Esophagus muscularis mucosa (tissue), 4 donors: ENCODE data around the gene GPR84. TPM values are rescaled to one million over a fixed set of nuclear protein-coding genes. Genes with fewer than 3 reads are reported as not detected.

ENCODE experiments used
- DNase-seq: peaks from one replicate; pipeline ENCODE4 v3.0.0-alpha.2; 2017; ENCODE audit errors: extremely low spot score
- H3K27ac ChIP-seq, 4 donors: fragments of 200-600 bp; sonication (generic); replicated peaks in 1 of 4; 1 replicate in 3 of 4; 2 replicates in 1 of 4; pipeline ENCODE4 v1.5.1; 2016 to 2019; ENCODE audit warnings: mild to moderate bottlenecking in 1 of 4
- H3K27me3 ChIP-seq, 4 donors: fragments of 200-600 bp; sonication (generic); one replicate each; pipeline versions ENCODE4 v1.5.1 to v1.6.0; 2016 to 2019
- H3K36me3 ChIP-seq, 4 donors: fragments of 200-600 bp; sonication (generic); one replicate each; pipeline ENCODE4 v1.5.1; 2016 to 2019
- H3K4me1 ChIP-seq, 4 donors: fragments of 200-600 bp; sonication (generic); one replicate each; pipeline ENCODE4 v1.5.1; 2016 to 2019
- H3K4me3 ChIP-seq, 4 donors: fragments of 200-600 bp; sonication (generic); 1 replicate in 2 of 4; 2 replicates in 2 of 4; pipeline ENCODE4 v1.5.1; 2016 to 2019; ENCODE audit warnings: mild to moderate bottlenecking in 4 of 4, moderate library complexity in 1 of 4
- H3K9me3 ChIP-seq, 4 donors: fragments of 200-600 bp; sonication (generic); 1 replicate in 3 of 4; 2 replicates in 1 of 4; pipeline ENCODE4 v1.5.1; 2016 to 2019
- EP300 ChIP-seq: sonication (generic); formaldehyde crosslinking; IDR thresholded peaks from one replicate; pipeline ENCODE4 v1.6.1; 2017; ENCODE audit warnings: antibody characterized with exemption
- POLR2A ChIP-seq: fragments of 450-650 bp; IDR thresholded peaks from one replicate; pipeline ENCODE4 v1.6.1; 2017; ENCODE audit warnings: antibody characterized with exemption, moderate library complexity, mild to moderate bottlenecking, low read depth
- POLR2AphosphoS5 ChIP-seq, 2 donors: sonication (generic); formaldehyde crosslinking; IDR thresholded peaks; one replicate each; pipeline ENCODE4 v1.6.1; 2017; ENCODE audit warnings: antibody characterized with exemption in 2 of 2
- WGBS: methylation state at CpG from one replicate; pipeline ENCODE4 v1.1.5; 2018; 5-methylcytosine and 5-hydroxymethylcytosine counted together
- intact Hi-C: fragments of 100-400 bp; cut with DNase I; formaldehyde crosslinking; loops from one replicate; pipeline ENCODE4 v1.15.1; 2023
- total RNA-seq, 4 donors: library from RNA; depleted of rRNA; stranded (reverse); fragments of >200 nt; gene quantifications; one replicate each; pipeline versions ENCODE4 v1.1.0 to v1.2.1, GENCODE V29; 2016
- TF ChIP-seq, protein P1 (sequence below), 3 experiments: fragments of 200-600 bp in 2 of 3; fragments of 450-650 bp in 1 of 3; sonication (generic) in 2 of 3; IDR thresholded peaks; one replicate each; pipeline ENCODE4 v1.5.1; 2017 to 2019; ENCODE audit warnings: antibody characterized with exemption in 3 of 3, mild to moderate bottlenecking in 2 of 3, moderate library complexity in 1 of 3

GPR84 gene
- total RNA-seq, 4 donors from 2014 or later: 0.66 TPM; not detected in 3

DNA sequence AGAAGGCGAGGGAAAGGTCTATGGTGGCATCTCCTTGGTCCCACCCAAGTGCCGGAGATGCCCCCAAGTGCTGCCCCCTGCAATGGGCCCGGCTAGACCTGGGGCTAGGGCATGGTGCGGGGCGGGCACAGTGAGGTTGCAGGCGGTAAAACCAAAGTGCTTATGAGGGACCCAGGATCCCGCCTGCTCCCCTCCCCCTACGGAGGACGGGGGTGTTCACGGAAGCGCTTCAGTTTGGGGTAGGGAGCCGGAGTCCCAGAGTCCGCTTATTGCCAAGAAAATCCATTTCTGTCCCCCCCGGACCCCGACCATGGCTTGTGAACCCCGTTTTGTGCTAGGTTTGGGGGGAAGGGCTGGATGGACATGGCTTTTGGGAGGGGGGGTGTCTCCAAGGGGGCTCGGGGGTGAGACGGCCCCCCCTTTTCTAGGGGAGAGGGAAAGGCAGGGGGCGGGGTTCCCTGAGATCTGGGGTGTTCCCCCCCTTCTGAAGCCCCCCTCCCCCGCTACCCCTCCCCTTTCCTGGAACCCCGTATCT, 5.4 kb upstream of the GPR84 start:
- TF ChIP-seq POLR2AphosphoS5 (IDR thresholded peaks at IDR 0.05) (no peak), POLR2A (no peak), EP300 (no peak)
- TF ChIP-seq, protein P1, sequence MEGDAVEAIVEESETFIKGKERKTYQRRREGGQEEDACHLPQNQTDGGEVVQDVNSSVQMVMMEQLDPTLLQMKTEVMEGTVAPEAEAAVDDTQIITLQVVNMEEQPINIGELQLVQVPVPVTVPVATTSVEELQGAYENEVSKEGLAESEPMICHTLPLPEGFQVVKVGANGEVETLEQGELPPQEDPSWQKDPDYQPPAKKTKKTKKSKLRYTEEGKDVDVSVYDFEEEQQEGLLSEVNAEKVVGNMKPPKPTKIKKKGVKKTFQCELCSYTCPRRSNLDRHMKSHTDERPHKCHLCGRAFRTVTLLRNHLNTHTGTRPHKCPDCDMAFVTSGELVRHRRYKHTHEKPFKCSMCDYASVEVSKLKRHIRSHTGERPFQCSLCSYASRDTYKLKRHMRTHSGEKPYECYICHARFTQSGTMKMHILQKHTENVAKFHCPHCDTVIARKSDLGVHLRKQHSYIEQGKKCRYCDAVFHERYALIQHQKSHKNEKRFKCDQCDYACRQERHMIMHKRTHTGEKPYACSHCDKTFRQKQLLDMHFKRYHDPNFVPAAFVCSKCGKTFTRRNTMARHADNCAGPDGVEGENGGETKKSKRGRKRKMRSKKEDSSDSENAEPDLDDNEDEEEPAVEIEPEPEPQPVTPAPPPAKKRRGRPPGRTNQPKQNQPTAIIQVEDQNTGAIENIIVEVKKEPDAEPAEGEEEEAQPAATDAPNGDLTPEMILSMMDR (IDR thresholded peaks at IDR 0.05): no peak
- Histone ChIP-seq H3K9me3 (no peaks in the 10 kb centered on the region), H3K4me1 (peaks cover 43 to 67% (median 65%) of the 10 kb centered on the region in 4 donors), H3K27me3 (no peaks in the 10 kb centered on the region), H3K27ac (peak overlapping the region; percentile 73 to 86 (median 78)), H3K4me3 (peak overlapping the region; percentile 47 to 62 (median 50)), H3K36me3 (no peaks in the 10 kb centered on the region)
- no peak for DNase-seq
- intact Hi-C loops: loop anchor here (10.0 kb wide), 1 partner anchor 355 kb away; no protein-coding TSS in a partner anchor
- WGBS: 32% methylated on average over 21 of the region's 21 CpGs

DNA sequence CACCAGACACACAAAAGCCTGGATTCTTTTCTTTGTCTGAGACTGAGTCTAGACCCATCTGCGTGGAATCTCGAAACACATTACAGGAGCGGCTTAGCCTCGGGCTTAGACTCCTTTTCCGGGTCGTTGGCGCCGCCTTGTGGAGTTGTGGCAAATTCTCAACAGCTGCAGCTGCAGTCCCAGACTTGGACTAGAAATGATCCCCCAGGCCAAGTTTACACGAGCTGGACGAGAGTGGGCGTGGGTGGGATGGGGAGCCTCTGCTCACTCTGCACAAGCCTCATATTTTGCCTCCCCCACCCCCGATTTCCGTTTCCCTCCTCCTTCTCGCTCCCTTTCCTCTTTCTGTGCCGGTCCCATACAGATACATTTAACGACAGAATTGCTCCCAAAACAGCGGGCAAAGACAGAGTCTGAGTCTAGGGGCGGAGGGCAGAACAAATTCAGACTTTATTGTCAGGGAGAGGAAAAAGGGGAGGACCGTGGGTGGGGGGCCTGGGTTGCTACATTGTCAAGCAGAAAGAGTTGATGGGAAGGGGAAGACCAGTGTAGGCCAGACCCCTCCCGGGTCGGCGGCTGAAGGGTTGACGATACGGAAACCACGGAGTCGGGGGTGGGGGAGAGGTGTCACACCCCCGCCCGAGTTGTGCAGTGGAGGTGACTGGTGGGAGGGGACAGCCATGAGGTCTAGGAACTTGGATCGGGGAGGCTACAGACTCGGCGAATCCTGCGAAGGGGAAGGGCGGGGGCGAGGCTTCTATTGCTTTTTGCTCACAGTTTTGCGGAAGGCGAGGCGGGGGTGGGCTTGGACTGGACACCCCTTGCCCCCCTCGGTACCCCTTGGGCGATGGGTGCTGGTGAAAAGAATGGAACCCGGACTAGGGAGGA, 4.7 kb upstream of the GPR84 start:
- Histone ChIP-seq H3K36me3 (no peaks in the 10 kb centered on the region), H3K27ac (peak overlapping the region; percentile 73 to 86 (median 78)), H3K27me3 (no peaks in the 10 kb centered on the region), H3K4me1 (peaks cover 39 to 59% (median 58%) of the 10 kb centered on the region in 4 donors), H3K9me3 (no peaks in the 10 kb centered on the region), H3K4me3 (peak overlapping the region; percentile 47 to 62 (median 50))
- TF ChIP-seq, protein P1 (IDR thresholded peaks at IDR 0.05): peak; percentile 80 to 90 (median 83)
- TF ChIP-seq POLR2AphosphoS5 (IDR thresholded peaks at IDR 0.05) (peak in 1 of 2 donors; percentile 65), EP300 (no peak), POLR2A (no peak)
- WGBS: 47% methylated on average over 30 of the region's 40 CpGs
- peak; percentile 97 for DNase-seq
- intact Hi-C loops: loop anchor here (10.0 kb wide), 1 partner anchor 354 kb away; no protein-coding TSS in a partner anchor

DNA sequence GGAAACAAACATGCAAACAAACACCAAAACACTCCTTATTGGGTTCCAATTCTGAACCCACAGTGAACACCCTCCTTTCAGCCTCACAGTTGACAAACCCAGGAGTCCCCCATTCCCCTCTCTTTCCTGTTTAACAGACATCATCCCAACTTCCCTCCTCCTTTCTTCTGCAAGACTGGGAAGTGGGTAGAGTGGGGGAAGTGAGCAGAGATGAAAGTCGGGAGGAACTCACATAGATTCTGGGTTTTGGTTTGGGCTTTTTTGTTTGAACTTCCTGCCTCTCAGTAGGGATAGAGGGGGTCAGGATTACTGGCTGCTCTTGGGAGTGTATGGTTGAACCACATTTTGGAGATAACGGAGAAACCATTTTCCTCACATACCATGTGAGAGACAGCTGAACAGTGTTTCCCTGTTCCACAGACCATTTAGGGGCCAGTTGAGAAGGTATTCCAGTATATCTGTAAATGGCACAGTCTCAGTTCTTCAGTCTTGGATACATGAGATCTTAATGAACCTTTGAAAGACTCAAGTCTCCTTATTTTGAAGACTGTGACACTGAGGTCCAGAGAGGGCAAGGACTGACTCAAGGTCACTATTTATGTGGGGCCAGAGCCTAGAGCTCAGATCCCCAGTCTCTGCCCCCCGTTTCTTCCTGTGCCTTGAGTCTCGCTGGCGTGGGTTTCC, 3.9 kb upstream of the GPR84 start:
- H3K27ac ChIP-seq: peak overlapping the region; percentile 19 to 86 (median 62)
- peaks cover 39 to 52% (median 50%) of the 10 kb centered on the region in 4 donors for H3K4me1 ChIP-seq
- intact Hi-C loops: loop anchor here (10.0 kb wide), 1 partner anchor 353 kb away; no protein-coding TSS in a partner anchor
- no peaks in the 10 kb centered on the region for H3K27me3 ChIP-seq
- no peaks in the 10 kb centered on the region for H3K9me3 ChIP-seq
- peak overlapping the region in 3 of 4 donors; percentile 28 to 50 (median 49) for H3K4me3 ChIP-seq
- no peak for DNase-seq
- WGBS: 26% methylated on average over 3 of the region's 5 CpGs
- H3K36me3 ChIP-seq: no peaks in the 10 kb centered on the region
- no peak for TF ChIP-seq POLR2A
- TF ChIP-seq EP300: no peak
- TF ChIP-seq POLR2AphosphoS5 (IDR thresholded peaks at IDR 0.05): no peak
- TF ChIP-seq, protein P1 (IDR thresholded peaks at IDR 0.05): no peak

DNA sequence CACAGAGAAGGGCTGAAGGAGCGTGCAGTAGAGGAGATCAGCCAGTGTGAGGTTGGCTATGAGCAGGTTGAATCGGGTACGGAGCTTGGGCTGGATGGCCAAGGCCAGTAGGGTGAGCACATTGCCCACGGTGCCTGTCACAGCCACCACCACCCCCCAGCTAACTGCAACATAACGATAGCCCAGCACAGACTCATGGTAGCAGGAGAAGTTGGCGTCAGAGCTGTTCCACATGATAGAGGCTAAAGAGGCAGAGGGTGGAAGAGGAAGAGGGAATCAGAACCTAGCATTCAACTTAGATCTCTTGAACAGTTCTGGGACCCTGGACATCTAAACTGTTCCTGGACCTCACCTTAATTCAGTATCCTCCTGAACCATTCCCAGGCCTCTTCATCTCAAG, 668 bp downstream of the GPR84 start:
- Histone ChIP-seq H3K27ac (no peak overlapping the region), H3K9me3 (no peaks in the 10 kb centered on the region), H3K4me3 (no peak overlapping the region), H3K4me1 (peaks cover 15 to 27% (median 23%) of the 10 kb centered on the region in 4 donors), H3K36me3 (no peaks in the 10 kb centered on the region), H3K27me3 (no peaks in the 10 kb centered on the region)
- DNase-seq: no peak
- 72% methylated on average over 6 of the region's 6 CpGs for WGBS
- TF ChIP-seq EP300 (no peak), POLR2A (no peak), POLR2AphosphoS5 (IDR thresholded peaks at IDR 0.05) (no peak)
- TF ChIP-seq, protein P1 (IDR thresholded peaks at IDR 0.05): no peak
- intact Hi-C loops: loop anchor here (5.0 to 10.0 kb wide), 4 partner anchors 36 to 349 kb away; partner anchors contain the start of gene COPZ1
